NCI-H1694 treated with DMSO at 0.1 percent for 48 hours (cell line): Measurements from ENCODE around the gene CCDC127.

Source experiments
- DNase-seq: peaks from one replicate; lab custom pipeline; 2025; lab: John Stamatoyannopoulos, UW

CCDC127 gene

GRCh38 chr5:157801-158200, 60.2 kb downstream of the CCDC127 start:
- no peak for DNase-seq

GRCh38 chr5:157126-157715, 60.7 kb downstream of the CCDC127 start:
- no peak for DNase-seq

GRCh38 chr5:156411-157072, 61.4 kb downstream of the CCDC127 start:
- no peak for DNase-seq

GRCh38 chr5:155651-156410, 62.1 kb downstream of the CCDC127 start:
- DNase-seq: no peak

- no peak for DNase-seq
These were observed 63.1 kb downstream of the CCDC127 start for GRCh38 chr5:154826-155225.

GRCh38 chr5:154236-154635, 63.7 kb downstream of the CCDC127 start:
- no peak for DNase-seq

GRCh38 chr5:153256-153655, 64.7 kb downstream of the CCDC127 start:
- no peak for DNase-seq

- no peak for DNase-seq
These were observed 65.9 kb downstream of the CCDC127 start for GRCh38 chr5:152077-152476.

GRCh38 chr5:150746-151145, 67.2 kb downstream of the CCDC127 start:
- DNase-seq: peak; percentile 94

GRCh38 chr5:149745-150485, 68.0 kb downstream of the CCDC127 start:
- peak; percentile 85 for DNase-seq

GRCh38 chr5:147751-148150, 70.2 kb downstream of the CCDC127 start:
- DNase-seq: no peak
